HL-60 (cell line): ENCODE measurements around the gene AKAP14.

ENCODE experiments used
- DNase-seq, 2 experiments: peaks; one replicate each; pipeline ENCODE4 v3.0.0-alpha.2; 2010 to 2020; ENCODE audit warnings: low read depth in 1 of 2, low spot score in 1 of 2
- H3K27ac ChIP-seq: fragments of 250-450 bp; sonication (Bioruptor Pico); replicated peaks from 2 replicates; pipeline ENCODE4 v1.5.1; 2020; ENCODE audit warnings: mild to moderate bottlenecking, moderate library complexity
- H3K27me3 ChIP-seq: fragments of 250-450 bp; sonication (Bioruptor Pico); 2 replicates; pipeline ENCODE4 v1.5.1; 2021; ENCODE audit warnings: mild to moderate bottlenecking, moderate library complexity; ENCODE audit not compliant: insufficient read depth, poor library complexity, severe bottlenecking
- H3K4me3 ChIP-seq: replicated peaks from 2 replicates; pipeline ENCODE4 v1.5.1; 2011; ENCODE audit warnings: mild to moderate bottlenecking, control low read depth, low read length; ENCODE audit not compliant: insufficient read depth
- CTCF ChIP-seq: IDR thresholded peaks from one replicate; pipeline ENCODE4 v1.5.1; 2011; ENCODE audit warnings: low read length, control low read depth, inconsistent platforms; ENCODE audit not compliant: insufficient read depth
- GABPA ChIP-seq: IDR thresholded peaks from 2 replicates; pipeline ENCODE4 v1.6.1; 2012; ENCODE audit warnings: low read depth
- POLR2AphosphoS5 ChIP-seq: IDR thresholded peaks from 2 replicates; pipeline ENCODE4 v1.6.1; 2012; ENCODE audit warnings: low read depth
- REST ChIP-seq: IDR thresholded peaks from 2 replicates; pipeline ENCODE4 v1.6.1; 2012; ENCODE audit warnings: low read depth; ENCODE audit not compliant: insufficient replicate concordance
- SPI1 ChIP-seq: IDR thresholded peaks from 2 replicates; pipeline ENCODE4 v1.6.1; 2012; ENCODE audit warnings: low read depth, mild to moderate bottlenecking, borderline replicate concordance

The AKAP14 gene

DNA sequence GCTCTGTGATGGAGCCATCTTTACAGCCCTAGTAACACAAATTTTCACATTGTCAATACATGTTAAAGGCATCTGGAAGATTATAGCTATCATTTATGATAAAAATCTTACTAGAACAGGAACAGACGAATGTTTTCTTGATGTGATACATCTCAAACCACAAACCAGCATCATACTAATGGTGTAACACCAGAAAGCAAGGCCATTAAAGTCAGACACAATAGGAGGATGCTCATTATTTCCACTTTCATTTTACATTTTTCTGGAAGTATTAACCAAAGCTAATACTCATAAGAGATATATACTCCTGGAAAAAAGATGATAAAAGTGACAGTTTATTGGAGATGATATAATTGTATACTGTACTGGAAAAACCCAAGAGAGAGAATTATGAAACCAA, 5.3 kb downstream of the AKAP14 start:
- TF ChIP-seq POLR2AphosphoS5 (no peak), SPI1 (no peak), GABPA (no peak), REST (no peak), CTCF (no peak)
- Histone ChIP-seq H3K4me3 (no peak overlapping the region), H3K27ac (no peak overlapping the region), H3K27me3 (no peaks in the 10 kb centered on the region)
- DNase-seq, result no peak

- H3K4me3 ChIP-seq, result no peak overlapping the region
- H3K27me3 ChIP-seq, result no peaks in the 10 kb centered on the region
- no peak for TF ChIP-seq GABPA
- no peak for TF ChIP-seq REST
- no peak for TF ChIP-seq POLR2AphosphoS5
- TF ChIP-seq SPI1, result no peak
- TF ChIP-seq CTCF, result no peak
- H3K27ac ChIP-seq, result no peak overlapping the region
- DNase-seq, result no peak
Observed at GRCh38 chrX:119916310-119916709, 20.6 kb downstream of the AKAP14 start.

GRCh38 chrX:119917877-119918276, 22.2 kb downstream of the AKAP14 start:
- DNase-seq, result no peak

More at GRCh38 chrX:119917877-119918276, 22.2 kb downstream of the AKAP14 start:
- no peak for TF ChIP-seq GABPA
- no peak for TF ChIP-seq SPI1
- no peak for TF ChIP-seq CTCF
- no peak for TF ChIP-seq REST
- TF ChIP-seq POLR2AphosphoS5, result no peak
- no peak overlapping the region for H3K27ac ChIP-seq
- no peak overlapping the region for H3K4me3 ChIP-seq
- no peaks in the 10 kb centered on the region for H3K27me3 ChIP-seq
